ENCODE measurements around the gene UMODL1. TPM values are rescaled to one million over a fixed set of nuclear protein-coding genes. Genes with fewer than 3 reads are reported as not detected.

The UMODL1 gene
- total and polyA plus RNA-seq, 9 donors = 0.01 to 2.2 (median 0.24) TPM; not detected in 5

- H3K27ac ChIP-seq = no peak overlapping the region
- whole genome bisulfite sequencing, 3 donors = 67 to 77% (median 70%) methylated on average over 25 of the region's 25 CpGs
- H3K4me3 ChIP-seq = no peak overlapping the region
- H3K9me3 ChIP-seq = no peaks in the 10 kb centered on the region
- no peaks in the 10 kb centered on the region for H3K36me3 ChIP-seq
- no peaks in the 10 kb centered on the region for H3K4me1 ChIP-seq (ENCODE audit: insufficient read depth)
- no peaks in the 10 kb centered on the region for H3K27me3 ChIP-seq
- TF ChIP-seq EP300 (IDR thresholded peaks at IDR 0.05) (no peak), POLR2A (IDR thresholded peaks at IDR 0.05) (no peak)
- TF ChIP-seq, protein P1, sequence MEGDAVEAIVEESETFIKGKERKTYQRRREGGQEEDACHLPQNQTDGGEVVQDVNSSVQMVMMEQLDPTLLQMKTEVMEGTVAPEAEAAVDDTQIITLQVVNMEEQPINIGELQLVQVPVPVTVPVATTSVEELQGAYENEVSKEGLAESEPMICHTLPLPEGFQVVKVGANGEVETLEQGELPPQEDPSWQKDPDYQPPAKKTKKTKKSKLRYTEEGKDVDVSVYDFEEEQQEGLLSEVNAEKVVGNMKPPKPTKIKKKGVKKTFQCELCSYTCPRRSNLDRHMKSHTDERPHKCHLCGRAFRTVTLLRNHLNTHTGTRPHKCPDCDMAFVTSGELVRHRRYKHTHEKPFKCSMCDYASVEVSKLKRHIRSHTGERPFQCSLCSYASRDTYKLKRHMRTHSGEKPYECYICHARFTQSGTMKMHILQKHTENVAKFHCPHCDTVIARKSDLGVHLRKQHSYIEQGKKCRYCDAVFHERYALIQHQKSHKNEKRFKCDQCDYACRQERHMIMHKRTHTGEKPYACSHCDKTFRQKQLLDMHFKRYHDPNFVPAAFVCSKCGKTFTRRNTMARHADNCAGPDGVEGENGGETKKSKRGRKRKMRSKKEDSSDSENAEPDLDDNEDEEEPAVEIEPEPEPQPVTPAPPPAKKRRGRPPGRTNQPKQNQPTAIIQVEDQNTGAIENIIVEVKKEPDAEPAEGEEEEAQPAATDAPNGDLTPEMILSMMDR (IDR thresholded peaks at IDR 0.05) = no peak
- intact Hi-C loops (cut with DNase I) = no loop called here
- no peak for DNase-seq
These were observed 9.0 kb downstream of the UMODL1 start for GRCh38 chr21:42079939-42080787.

DNA sequence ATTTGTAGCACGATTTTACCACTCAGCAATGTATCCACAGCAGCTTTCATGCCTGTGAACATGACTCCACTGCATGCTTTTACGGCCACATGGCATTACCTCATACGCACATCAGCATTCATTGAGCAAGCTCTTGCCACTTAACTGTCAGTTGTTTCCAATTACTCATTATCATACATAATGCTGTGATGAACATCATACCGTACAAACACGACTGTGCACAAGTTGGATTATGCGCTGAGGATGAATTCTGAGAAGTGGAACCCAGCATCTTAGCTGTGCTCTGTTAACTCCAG, 9.6 kb downstream of the UMODL1 start:
- TF ChIP-seq, protein P1 (IDR thresholded peaks at IDR 0.05) = no peak
- Histone ChIP-seq H3K9me3 (no peaks in the 10 kb centered on the region), H3K4me3 (no peak overlapping the region), H3K36me3 (no peaks in the 10 kb centered on the region), H3K27ac (no peak overlapping the region), H3K27me3 (no peaks in the 10 kb centered on the region), H3K4me1 (ENCODE audit: insufficient read depth) (no peaks in the 10 kb centered on the region)
- DNase-seq = no peak
- WGBS, 3 donors = 73 to 83% (median 74%) methylated on average over 6 of the region's 6 CpGs
- intact Hi-C loops (cut with DNase I) = no loop called here

DNA sequence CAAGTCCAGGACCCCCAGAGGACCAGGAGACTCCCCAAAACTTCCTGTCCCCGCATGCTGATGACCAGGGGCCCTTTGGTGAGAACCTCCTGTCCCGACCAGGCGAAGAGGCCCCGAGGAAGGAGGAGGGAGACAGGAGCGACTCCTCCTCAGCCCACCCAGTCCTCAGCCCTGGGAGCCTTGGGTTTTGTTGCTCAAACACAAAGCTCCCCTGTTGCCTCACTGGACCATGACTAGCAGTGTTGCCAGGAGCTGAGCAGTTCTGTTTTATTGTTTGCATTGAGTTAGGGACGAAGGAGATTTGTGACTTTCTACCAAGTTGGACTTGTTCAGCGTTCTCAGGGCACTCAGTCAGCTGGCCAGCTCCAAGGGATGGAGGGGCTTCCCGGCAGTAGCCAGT, 10.0 kb downstream of the UMODL1 start:
- Histone ChIP-seq H3K4me1 (ENCODE audit: insufficient read depth) (no peaks in the 10 kb centered on the region), H3K27me3 (no peaks in the 10 kb centered on the region), H3K27ac (no peak overlapping the region), H3K36me3 (no peaks in the 10 kb centered on the region), H3K9me3 (no peaks in the 10 kb centered on the region), H3K4me3 (no peak overlapping the region)
- no peak for DNase-seq
- TF ChIP-seq, protein P1 (IDR thresholded peaks at IDR 0.05) = no peak
- TF ChIP-seq EP300 (IDR thresholded peaks at IDR 0.05) (no peak), POLR2A (IDR thresholded peaks at IDR 0.05) (no peak)
- intact Hi-C loops (cut with DNase I) = no loop called here
- 39 to 61% (median 49%) methylated on average over 7 to 8 of the region's 8 CpGs for WGBS, 3 donors

DNA sequence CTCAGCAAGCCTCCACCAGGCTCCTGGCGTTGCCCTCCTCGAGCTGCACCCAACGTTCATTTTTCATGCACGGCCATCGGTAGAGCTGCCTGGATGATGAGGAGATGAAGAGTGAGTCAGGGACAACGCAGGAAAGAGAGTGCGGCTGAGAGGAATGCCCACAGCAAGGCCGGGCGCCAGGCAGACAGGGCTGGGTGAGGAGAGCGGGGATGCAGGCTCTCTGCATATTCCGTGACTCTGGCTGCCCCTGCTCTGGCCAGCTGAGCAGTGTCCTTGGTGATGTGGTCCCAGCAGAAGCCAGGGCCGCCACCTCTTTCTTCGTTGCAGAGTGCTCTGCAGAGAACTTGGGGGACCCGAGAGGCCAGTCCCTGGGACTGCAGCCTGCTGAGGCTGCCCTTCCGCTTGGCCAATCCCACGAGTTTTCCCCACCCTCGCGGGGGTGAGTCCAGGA, 10.8 kb downstream of the UMODL1 start:
- H3K27ac ChIP-seq = no peak overlapping the region
- no peaks in the 10 kb centered on the region for H3K4me1 ChIP-seq (ENCODE audit: insufficient read depth)
- no peak for TF ChIP-seq EP300 (IDR thresholded peaks at IDR 0.05)
- TF ChIP-seq, protein P1 (IDR thresholded peaks at IDR 0.05) = no peak
- TF ChIP-seq POLR2A (IDR thresholded peaks at IDR 0.05) = no peak
- 69 to 87% (median 74%) methylated on average over 18 of the region's 18 CpGs for WGBS, 3 donors
- intact Hi-C loops (cut with DNase I) = no loop called here
- no peaks in the 10 kb centered on the region for H3K36me3 ChIP-seq
- no peaks in the 10 kb centered on the region for H3K27me3 ChIP-seq
- no peaks in the 10 kb centered on the region for H3K9me3 ChIP-seq
- no peak overlapping the region for H3K4me3 ChIP-seq
- DNase-seq = no peak

Data from ovary (tissue), 9 donors.